Tibial artery (tissue), 4 donors: ENCODE measurements around the gene VAV1.
"Not testable (repeated sequence)": the region's sequence is repeated elsewhere in the genome, so short reads cannot be mapped to it uniquely, and the experiment has no call there.

ENCODE experiments used
- DNase-seq, 2 donors: peaks; one replicate each; pipeline ENCODE4 v3.0.0-alpha.2; 2019
- H3K27ac ChIP-seq, 2 donors: fragments of 200-600 bp; sonication (generic) in 1 of 2; 1 replicate in 1 of 2; 2 replicates in 1 of 2; pipeline ENCODE4 v1.5.1; 2018 to 2019; ENCODE audit warnings: mild to moderate bottlenecking in 1 of 2
- H3K27me3 ChIP-seq, 2 donors: fragments of 200-600 bp; sonication (generic) in 1 of 2; one replicate each; pipeline versions ENCODE4 v1.5.1 to v1.6.0; 2016 to 2019
- H3K36me3 ChIP-seq, 3 donors: fragments of 200-600 bp; sonication (generic) in 2 of 3; one replicate each; pipeline ENCODE4 v1.5.1; 2016 to 2019; ENCODE audit warnings: mild to moderate bottlenecking in 2 of 3
- H3K4me1 ChIP-seq, 4 donors: fragments of 200-600 bp; sonication (generic) in 2 of 4; 1 replicate in 3 of 4; 2 replicates in 1 of 4; pipeline ENCODE4 v1.5.1; 2016 to 2019
- H3K4me3 ChIP-seq, 2 donors: fragments of 200-600 bp; sonication (generic) in 1 of 2; 1 replicate in 1 of 2; 2 replicates in 1 of 2; pipeline ENCODE4 v1.5.1; 2018 to 2019; ENCODE audit warnings: mild to moderate bottlenecking in 2 of 2
- H3K9me3 ChIP-seq, 3 donors: fragments of 200-600 bp; sonication (generic) in 1 of 3; one replicate each; pipeline ENCODE4 v1.5.1; 2016 to 2019
- intact Hi-C: fragments of 100-400 bp; cut with DNase I; formaldehyde crosslinking; loops from one replicate; pipeline ENCODE4 v1.15.0; 2023; ENCODE audit warnings: low total_unique reads
- TF ChIP-seq, protein P1 (sequence below), 2 experiments: fragments of 200-600 bp in 1 of 2; fragments of 450-650 bp in 1 of 2; IDR thresholded peaks; one replicate each; pipeline ENCODE4 v1.5.1; 2017 to 2019; ENCODE audit warnings: antibody characterized with exemption in 2 of 2, mild to moderate bottlenecking in 1 of 2, moderate library complexity in 1 of 2

VAV1 gene

DNA sequence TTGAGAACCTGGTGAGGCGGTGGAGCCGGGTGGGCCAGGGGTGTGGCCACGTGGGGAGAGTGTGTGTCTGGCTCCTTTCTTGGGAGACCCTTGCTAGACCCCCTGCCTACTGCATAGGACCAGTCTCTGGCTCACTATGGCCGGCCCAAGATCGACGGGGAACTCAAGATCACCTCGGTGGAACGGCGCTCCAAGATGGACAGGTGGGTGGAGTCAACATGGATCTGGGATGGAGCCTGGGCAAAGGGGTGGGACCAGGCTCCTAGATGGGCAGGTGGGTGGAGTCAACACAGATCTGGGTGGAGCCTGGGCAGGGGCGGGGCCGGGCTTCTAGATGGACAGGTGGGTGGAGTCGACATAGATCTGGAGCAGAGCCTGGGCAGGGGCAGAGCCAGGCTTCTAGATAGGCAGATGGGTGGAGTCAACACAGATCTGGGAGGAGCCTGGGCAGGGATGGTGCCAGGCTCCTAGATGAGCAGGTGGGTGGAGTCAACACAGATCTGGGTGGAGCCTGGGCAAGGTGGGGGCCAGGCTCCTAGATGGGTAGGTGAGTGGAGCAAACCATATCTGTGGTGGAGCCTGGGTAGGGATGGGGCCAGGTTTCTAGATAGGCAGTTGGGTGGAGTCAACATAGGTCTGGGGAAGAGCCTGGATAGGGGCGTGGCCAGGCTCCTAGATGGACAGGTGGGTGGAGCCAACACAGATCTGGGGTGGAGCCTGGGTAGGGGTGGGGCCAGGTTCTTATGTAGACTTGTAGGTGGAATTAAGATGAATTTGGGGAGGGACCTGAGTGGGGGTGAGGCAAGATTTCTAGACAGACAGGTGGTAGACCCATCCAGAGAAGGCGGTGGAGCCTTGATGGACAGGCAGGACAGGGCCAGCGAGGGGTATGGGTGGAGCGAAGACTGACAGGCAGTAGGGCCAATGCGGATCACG is 56.5 kb downstream of the VAV1 start:
- Histone ChIP-seq H3K9me3 (no peaks in the 10 kb centered on the region), H3K36me3 (no peaks in the 10 kb centered on the region), H3K27me3 (peaks cover 0 to 21% of the 10 kb centered on the region in 2 donors), H3K4me3 (no peak overlapping the region), H3K4me1 (no peaks in the 10 kb centered on the region), H3K27ac (no peak overlapping the region)
- peak in 1 of 2 donors; percentile 29 for DNase-seq
- TF ChIP-seq, protein P1, sequence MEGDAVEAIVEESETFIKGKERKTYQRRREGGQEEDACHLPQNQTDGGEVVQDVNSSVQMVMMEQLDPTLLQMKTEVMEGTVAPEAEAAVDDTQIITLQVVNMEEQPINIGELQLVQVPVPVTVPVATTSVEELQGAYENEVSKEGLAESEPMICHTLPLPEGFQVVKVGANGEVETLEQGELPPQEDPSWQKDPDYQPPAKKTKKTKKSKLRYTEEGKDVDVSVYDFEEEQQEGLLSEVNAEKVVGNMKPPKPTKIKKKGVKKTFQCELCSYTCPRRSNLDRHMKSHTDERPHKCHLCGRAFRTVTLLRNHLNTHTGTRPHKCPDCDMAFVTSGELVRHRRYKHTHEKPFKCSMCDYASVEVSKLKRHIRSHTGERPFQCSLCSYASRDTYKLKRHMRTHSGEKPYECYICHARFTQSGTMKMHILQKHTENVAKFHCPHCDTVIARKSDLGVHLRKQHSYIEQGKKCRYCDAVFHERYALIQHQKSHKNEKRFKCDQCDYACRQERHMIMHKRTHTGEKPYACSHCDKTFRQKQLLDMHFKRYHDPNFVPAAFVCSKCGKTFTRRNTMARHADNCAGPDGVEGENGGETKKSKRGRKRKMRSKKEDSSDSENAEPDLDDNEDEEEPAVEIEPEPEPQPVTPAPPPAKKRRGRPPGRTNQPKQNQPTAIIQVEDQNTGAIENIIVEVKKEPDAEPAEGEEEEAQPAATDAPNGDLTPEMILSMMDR (IDR thresholded peaks at IDR 0.05): no peak
- intact Hi-C loops: no loop called here

DNA sequence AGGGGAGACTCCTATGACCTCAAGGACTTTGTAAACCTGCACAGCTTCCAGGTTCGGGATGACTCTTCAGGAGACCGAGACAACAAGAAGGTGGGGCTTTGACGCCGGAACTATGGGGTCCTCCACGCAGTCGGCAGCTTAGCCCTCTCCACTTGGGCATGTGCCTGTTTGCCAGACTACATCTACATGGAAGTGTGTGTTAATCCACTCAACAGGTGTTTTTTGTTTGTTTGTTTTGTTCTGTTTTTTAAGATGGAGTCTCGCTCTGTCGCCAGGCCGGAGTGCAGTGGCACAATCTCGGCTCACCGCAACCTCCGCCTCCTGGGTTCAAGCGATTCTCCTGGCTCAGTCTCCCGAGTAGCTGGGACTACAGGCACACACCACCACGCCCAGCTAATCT is 57.3 kb downstream of the VAV1 start:
- H3K27me3 ChIP-seq: peaks cover 0 to 21% of the 10 kb centered on the region in 2 donors
- H3K4me3 ChIP-seq, H3K4me1 ChIP-seq, intact Hi-C loops, H3K9me3 ChIP-seq, H3K36me3 ChIP-seq, H3K27ac ChIP-seq: not testable (repeated sequence)
- DNase-seq: peak in 1 of 2 donors; percentile 28

DNA sequence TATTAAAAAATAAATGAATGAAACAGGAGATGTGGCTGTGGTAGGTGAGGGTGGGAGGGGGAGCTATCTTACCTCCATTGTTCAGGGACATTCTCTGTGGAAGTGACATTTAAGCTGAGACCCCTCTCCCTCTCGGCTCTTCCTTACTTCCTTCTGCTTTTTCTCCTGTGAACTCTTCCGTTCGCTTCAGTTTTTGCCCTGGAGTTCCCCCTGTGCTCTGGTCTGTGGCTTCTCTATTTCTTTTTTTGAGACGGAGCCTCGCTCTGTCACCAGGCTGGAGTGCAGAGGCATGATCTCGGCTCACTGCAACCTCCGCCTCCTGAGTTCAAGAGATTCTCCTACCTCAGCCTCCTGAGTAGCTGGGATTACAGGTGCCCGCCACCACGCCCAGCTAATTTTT is 58.6 kb downstream of the VAV1 start:
- H3K4me1 ChIP-seq, H3K27ac ChIP-seq, H3K9me3 ChIP-seq, H3K36me3 ChIP-seq, intact Hi-C loops, H3K4me3 ChIP-seq: not testable (repeated sequence)
- DNase-seq: peak in 1 of 2 donors; percentile 34
- peaks cover 0 to 21% of the 10 kb centered on the region in 2 donors for H3K27me3 ChIP-seq

DNA sequence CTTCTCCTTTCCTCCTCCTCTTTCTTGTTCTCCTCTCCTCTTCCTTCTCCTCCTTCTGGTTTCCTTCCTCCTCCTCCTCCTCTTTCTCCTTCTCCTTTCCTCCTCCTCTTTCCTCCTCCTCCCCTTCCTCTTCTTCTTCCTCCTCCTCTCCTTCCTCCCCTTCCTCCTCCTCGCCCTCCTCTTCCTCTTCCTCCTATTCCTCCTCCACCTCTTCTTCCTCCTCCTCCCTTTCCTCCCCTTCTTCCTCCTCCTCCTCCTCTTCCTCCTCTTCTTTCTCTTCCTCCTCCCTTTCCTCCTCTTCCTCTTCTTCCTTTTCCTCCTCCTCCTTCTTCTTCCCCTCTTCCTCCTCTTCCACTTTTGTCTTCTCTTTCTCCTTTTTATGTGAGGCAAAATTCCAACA is 59.9 kb downstream of the VAV1 start:
- Histone ChIP-seq H3K36me3 (no peaks in the 10 kb centered on the region), H3K4me3 (no peak overlapping the region), H3K4me1 (no peaks in the 10 kb centered on the region), H3K27ac (no peak overlapping the region), H3K27me3 (peaks cover 0 to 16% of the 10 kb centered on the region in 2 donors), H3K9me3 (no peaks in the 10 kb centered on the region)
- no peak for DNase-seq
- TF ChIP-seq, protein P1 (IDR thresholded peaks at IDR 0.05): no peak
- intact Hi-C loops: no loop called here

DNA sequence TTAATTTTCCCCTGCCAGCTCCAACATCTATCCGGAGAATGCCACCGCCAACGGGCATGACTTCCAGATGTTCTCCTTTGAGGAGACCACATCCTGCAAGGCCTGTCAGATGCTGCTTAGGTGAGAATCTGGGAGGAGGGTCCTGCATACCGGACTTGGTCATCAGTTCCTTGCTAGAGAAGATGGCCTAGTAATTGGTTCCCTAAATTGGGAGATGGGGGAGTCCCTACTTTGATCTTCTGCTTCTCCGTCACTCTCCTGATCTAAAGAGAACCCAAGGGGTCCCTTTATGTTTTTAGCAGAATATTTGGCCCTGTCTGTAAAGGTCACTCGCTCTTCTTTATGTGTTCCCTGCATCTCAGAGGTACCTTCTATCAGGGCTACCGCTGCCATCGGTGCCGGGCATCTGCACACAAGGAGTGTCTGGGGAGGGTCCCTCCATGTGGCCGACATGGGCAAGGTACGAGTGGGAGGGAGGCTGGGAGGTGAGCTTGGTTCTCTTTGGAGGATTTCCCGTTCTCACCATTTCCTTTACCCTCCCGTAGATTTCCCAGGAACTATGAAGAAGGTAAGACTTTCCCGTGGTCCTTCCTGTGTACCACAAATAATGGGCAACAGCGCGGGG is 60.8 kb downstream of the VAV1 start:
- Histone ChIP-seq H3K9me3 (no peaks in the 10 kb centered on the region), H3K27me3 (peaks cover 0 to 12% of the 10 kb centered on the region in 2 donors), H3K4me1 (no peaks in the 10 kb centered on the region), H3K27ac (no peak overlapping the region), H3K4me3 (no peak overlapping the region), H3K36me3 (no peaks in the 10 kb centered on the region)
- DNase-seq: peak in 1 of 2 donors; percentile 55
- intact Hi-C loops: no loop called here
- TF ChIP-seq, protein P1 (IDR thresholded peaks at IDR 0.05): no peak

DNA sequence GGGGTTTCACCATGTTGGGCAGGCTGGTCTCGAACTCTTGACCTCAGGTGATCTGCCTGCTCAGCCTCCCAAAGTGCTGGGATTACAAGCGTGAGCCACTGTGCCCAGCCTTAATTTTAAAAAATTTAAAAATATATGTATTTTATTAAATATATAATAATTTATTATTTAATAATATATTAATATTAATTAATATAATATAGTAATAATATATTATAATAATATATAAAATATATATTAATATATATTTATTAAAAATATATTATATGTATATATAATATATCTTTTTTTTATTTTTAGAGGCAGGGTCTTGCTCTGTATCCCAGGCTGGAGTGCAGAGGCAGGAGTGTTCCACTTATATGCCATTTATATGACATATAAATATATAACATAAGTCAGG is 61.9 kb downstream of the VAV1 start:
- no peaks in the 10 kb centered on the region for H3K4me1 ChIP-seq
- no peaks in the 10 kb centered on the region for H3K9me3 ChIP-seq
- no peak overlapping the region for H3K27ac ChIP-seq
- no peaks in the 10 kb centered on the region for H3K36me3 ChIP-seq
- intact Hi-C loops: no loop called here
- DNase-seq: peak in 1 of 2 donors; percentile 10
- H3K4me3 ChIP-seq: no peak overlapping the region
- TF ChIP-seq, protein P1 (IDR thresholded peaks at IDR 0.05): no peak
- peaks cover 0 to 3% of the 10 kb centered on the region in 2 donors for H3K27me3 ChIP-seq
